B cell (primary cell): ENCODE measurements around the gene INPP4A.

Experiments used
- CTCF ChIP-seq: fragments of 200-600 bp; IDR thresholded peaks from one replicate; pipeline ENCODE4 v1.8.0; 2022; ENCODE audit warnings: antibody characterized with exemption, mild to moderate bottlenecking
- EZH2 ChIP-seq: IDR thresholded peaks from 2 replicates; pipeline ENCODE4 v1.6.1; 2012; ENCODE audit warnings: borderline replicate concordance, low read depth, mild to moderate bottlenecking, moderate library complexity, low read length; ENCODE audit not compliant: insufficient read depth, poor library complexity, severe bottlenecking

DNA sequence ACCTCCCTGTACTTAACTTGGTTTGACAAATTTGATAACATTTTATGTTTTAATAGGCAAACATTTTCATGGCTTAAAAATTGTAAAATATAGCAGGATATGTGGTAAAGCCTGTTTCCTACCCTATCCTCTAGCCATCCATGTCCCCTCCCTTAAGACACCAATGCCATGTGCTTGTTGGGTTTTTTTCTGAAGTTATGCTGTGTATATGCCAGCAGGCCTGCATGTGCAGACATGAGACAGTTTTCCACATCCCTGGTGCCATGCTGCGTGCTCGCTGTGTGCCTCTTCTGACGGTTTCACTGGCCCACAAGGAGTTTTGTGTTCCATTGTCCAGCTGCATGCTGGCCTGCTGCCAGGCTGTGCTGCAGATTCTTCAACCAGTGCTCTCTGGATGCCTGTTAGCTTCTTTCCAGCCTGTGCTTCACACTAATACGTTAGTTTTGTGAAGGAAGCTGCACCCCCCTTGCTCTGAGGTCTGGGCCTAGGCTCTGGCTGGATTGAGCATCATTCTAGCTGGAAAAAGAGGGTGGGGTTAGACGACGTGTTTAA lies 16.9 kb downstream of the INPP4A start:
- no peak for TF ChIP-seq CTCF
- TF ChIP-seq EZH2: no peak
